ENCODE results near the gene BPIFB4. TPM values are rescaled to one million over a fixed set of nuclear protein-coding genes. Genes with fewer than 3 reads are reported as not detected.
A peak's percentile ranks its signal among the peaks of the same experiment; 100 is the strongest.

The BPIFB4 gene
- total and polyA plus RNA-seq, 2 experiments from 2014 or later, result not detected

DNA sequence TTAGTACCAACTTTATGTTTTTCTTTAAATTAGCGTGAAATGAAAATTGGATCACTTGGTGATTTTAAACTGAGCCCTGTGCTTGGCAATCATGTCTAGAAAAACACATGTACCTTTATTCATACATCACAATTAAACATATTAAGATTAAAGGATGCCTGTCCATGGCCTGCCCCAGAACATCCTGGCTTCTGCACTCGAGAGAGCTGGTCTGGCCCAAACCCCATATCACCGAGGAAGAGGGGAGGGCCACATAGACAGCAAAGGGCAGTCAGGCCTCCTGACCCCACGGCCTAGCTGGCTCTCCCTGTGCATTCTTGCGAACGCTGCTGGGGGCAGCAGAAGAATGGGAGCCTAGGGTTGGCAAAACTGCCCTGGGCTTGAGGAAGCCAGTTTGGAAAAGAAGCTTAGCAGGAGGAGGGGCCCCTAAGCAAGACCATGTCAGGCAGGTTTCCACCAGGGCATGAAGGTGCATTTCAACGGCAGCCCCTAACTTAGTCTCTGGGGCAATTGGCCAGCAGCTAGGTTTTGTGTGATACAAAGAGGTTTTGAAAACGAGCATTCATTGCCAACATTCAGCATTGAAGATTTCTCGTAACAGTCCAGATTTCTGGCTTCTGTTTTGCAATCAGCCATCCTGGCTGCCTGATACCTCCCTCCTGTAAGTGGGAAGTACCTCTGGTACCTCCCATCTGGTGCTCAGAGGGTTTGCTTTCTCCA is 17.2 kb upstream of the BPIFB4 start:
- H4K20me1 ChIP-seq (replicated peaks; ENCODE audit: insufficient read depth), result no peaks in the 10 kb centered on the region
- no peaks in the 10 kb centered on the region; the same call in 2 of the 3 replicates for H3K4me1 Mint-ChIP-seq
- H3K27me3 ChIP-seq (ENCODE audit: insufficient read depth), result no peaks in the 10 kb centered on the region
- H3K79me2 ChIP-seq (replicated peaks; ENCODE audit: insufficient read depth), result no peaks in the 10 kb centered on the region
- no peaks in the 10 kb centered on the region for H3K4me1 ChIP-seq (ENCODE audit: insufficient read depth)
- no peak overlapping the region for H2AFZ ChIP-seq
- no peaks in the 10 kb centered on the region for H3K36me3 ChIP-seq (ENCODE audit: insufficient read depth)
- H3F3A ChIP-seq (replicated peaks; ENCODE audit: low read depth), result no peaks in the 10 kb centered on the region
- peaks cover 8% of the 10 kb centered on the region for H3K27me3 Mint-ChIP-seq (ENCODE audit: insufficient read depth, low read depth, poor library complexity)
- H3K27ac ChIP-seq (ENCODE audit: low read depth), result no peak overlapping the region
- no peak overlapping the region for H3K27ac Mint-ChIP-seq
- H3K4me2 ChIP-seq, result no peak overlapping the region
- H3K36me3 Mint-ChIP-seq (ENCODE audit: low read depth), result no peaks in the 10 kb centered on the region
- TF ChIP-seq ZNF114 (CRISPR knock-in tag; IDR thresholded peaks at IDR 0.05) (no peak), REST (IDR thresholded peaks at IDR 0.05; ENCODE audit: unreplicated experiment) (no peak), EZH2 (IDR thresholded peaks at IDR 0.05; ENCODE audit: low read depth, unreplicated experiment) (no peak), JUNB (IDR thresholded peaks at IDR 0.05; ENCODE audit: unreplicated experiment) (no peak), POLR2AphosphoS5 (IDR thresholded peaks at IDR 0.05; ENCODE audit: low read depth) (no peak), EZH2phosphoT487 (IDR thresholded peaks at IDR 0.05; ENCODE audit: unreplicated experiment) (no peak), CREB1 (CRISPR knock-in tag; IDR thresholded peaks at IDR 0.05; ENCODE audit: low read depth) (no peak), STAT1 (IDR thresholded peaks at IDR 0.05; ENCODE audit: unreplicated experiment) (no peak), NANOG (IDR thresholded peaks at IDR 0.05; ENCODE audit: borderline replicate concordance) (no peak)
- TF ChIP-seq, protein P1, sequence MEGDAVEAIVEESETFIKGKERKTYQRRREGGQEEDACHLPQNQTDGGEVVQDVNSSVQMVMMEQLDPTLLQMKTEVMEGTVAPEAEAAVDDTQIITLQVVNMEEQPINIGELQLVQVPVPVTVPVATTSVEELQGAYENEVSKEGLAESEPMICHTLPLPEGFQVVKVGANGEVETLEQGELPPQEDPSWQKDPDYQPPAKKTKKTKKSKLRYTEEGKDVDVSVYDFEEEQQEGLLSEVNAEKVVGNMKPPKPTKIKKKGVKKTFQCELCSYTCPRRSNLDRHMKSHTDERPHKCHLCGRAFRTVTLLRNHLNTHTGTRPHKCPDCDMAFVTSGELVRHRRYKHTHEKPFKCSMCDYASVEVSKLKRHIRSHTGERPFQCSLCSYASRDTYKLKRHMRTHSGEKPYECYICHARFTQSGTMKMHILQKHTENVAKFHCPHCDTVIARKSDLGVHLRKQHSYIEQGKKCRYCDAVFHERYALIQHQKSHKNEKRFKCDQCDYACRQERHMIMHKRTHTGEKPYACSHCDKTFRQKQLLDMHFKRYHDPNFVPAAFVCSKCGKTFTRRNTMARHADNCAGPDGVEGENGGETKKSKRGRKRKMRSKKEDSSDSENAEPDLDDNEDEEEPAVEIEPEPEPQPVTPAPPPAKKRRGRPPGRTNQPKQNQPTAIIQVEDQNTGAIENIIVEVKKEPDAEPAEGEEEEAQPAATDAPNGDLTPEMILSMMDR (conservative IDR thresholded peaks at IDR 0.05; ENCODE audit: low read depth in 2 of 2), result no peak
- TF ChIP-seq, protein P2, sequence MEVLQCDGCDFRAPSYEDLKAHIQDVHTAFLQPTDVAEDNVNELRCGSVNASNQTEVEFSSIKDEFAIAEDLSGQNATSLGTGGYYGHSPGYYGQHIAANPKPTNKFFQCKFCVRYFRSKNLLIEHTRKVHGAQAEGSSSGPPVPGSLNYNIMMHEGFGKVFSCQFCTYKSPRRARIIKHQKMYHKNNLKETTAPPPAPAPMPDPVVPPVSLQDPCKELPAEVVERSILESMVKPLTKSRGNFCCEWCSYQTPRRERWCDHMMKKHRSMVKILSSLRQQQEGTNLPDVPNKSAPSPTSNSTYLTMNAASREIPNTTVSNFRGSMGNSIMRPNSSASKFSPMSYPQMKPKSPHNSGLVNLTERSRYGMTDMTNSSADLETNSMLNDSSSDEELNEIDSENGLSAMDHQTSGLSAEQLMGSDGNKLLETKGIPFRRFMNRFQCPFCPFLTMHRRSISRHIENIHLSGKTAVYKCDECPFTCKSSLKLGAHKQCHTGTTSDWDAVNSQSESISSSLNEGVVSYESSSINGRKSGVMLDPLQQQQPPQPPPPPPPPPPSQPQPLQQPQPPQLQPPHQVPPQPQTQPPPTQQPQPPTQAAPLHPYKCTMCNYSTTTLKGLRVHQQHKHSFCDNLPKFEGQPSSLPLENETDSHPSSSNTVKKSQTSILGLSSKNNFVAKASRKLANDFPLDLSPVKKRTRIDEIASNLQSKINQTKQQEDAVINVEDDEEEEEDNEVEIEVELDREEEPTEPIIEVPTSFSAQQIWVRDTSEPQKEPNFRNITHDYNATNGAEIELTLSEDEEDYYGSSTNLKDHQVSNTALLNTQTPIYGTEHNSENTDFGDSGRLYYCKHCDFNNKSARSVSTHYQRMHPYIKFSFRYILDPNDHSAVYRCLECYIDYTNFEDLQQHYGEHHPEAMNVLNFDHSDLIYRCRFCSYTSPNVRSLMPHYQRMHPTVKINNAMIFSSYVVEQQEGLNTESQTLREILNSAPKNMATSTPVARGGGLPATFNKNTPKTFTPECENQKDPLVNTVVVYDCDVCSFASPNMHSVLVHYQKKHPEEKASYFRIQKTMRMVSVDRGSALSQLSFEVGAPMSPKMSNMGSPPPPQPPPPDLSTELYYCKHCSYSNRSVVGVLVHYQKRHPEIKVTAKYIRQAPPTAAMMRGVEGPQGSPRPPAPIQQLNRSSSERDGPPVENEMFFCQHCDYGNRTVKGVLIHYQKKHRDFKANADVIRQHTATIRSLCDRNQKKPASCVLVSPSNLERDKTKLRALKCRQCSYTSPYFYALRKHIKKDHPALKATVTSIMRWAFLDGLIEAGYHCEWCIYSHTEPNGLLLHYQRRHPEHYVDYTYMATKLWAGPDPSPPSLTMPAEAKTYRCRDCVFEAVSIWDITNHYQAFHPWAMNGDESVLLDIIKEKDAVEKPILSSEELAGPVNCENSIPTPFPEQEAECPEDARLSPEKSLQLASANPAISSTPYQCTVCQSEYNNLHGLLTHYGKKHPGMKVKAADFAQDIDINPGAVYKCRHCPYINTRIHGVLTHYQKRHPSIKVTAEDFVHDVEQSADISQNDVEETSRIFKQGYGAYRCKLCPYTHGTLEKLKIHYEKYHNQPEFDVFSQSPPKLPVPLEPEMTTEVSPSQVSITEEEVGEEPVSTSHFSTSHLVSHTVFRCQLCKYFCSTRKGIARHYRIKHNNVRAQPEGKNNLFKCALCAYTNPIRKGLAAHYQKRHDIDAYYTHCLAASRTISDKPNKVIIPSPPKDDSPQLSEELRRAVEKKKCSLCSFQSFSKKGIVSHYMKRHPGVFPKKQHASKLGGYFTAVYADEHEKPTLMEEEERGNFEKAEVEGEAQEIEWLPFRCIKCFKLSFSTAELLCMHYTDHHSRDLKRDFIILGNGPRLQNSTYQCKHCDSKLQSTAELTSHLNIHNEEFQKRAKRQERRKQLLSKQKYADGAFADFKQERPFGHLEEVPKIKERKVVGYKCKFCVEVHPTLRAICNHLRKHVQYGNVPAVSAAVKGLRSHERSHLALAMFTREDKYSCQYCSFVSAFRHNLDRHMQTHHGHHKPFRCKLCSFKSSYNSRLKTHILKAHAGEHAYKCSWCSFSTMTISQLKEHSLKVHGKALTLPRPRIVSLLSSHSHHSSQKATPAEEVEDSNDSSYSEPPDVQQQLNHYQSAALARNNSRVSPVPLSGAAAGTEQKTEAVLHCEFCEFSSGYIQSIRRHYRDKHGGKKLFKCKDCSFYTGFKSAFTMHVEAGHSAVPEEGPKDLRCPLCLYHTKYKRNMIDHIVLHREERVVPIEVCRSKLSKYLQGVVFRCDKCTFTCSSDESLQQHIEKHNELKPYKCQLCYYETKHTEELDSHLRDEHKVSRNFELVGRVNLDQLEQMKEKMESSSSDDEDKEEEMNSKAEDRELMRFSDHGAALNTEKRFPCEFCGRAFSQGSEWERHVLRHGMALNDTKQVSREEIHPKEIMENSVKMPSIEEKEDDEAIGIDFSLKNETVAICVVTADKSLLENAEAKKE (CRISPR knock-in tag; IDR thresholded peaks at IDR 0.05), result no peak
- TF ChIP-seq, protein P3, sequence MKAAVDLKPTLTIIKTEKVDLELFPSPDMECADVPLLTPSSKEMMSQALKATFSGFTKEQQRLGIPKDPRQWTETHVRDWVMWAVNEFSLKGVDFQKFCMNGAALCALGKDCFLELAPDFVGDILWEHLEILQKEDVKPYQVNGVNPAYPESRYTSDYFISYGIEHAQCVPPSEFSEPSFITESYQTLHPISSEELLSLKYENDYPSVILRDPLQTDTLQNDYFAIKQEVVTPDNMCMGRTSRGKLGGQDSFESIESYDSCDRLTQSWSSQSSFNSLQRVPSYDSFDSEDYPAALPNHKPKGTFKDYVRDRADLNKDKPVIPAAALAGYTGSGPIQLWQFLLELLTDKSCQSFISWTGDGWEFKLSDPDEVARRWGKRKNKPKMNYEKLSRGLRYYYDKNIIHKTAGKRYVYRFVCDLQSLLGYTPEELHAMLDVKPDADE (IDR thresholded peaks at IDR 0.05), result no peak
- H3K9me2 ChIP-seq (ENCODE audit: insufficient read depth), result no peaks in the 10 kb centered on the region
- ATAC-seq (peak; percentile 42; the same call in 2 of the 3 replicates), DNase-seq (ENCODE audit: low spot score) (no peak)
- no peak overlapping the region for H3K4me3 ChIP-seq
- no peaks in the 10 kb centered on the region; the same call in 2 of the 3 replicates for H3K9me3 Mint-ChIP-seq
- no peak overlapping the region for H3K4me3 Mint-ChIP-seq

Measured in GM23338 (cell line).